Heart left ventricle (tissue), 13 donors: Measurements from ENCODE around the gene PILRA.

Experiments
- CTCF ChIP-seq, 12 donors: fragments of 200-600 bp; sonication (generic) in 4 of 12; IDR thresholded peaks; one replicate each; pipeline versions ENCODE4 v1.5.0 to v1.8.0; 2018 to 2022; ENCODE audit warnings: antibody characterized with exemption in 12 of 12, mild to moderate bottlenecking in 5 of 12
- POLR2A ChIP-seq, 2 donors: fragments of 450-650 bp; IDR thresholded peaks; one replicate each; pipeline ENCODE4 v1.6.1; 2017; ENCODE audit warnings: antibody characterized with exemption in 2 of 2, mild to moderate bottlenecking in 2 of 2, moderate library complexity in 2 of 2
- donor health status: ischemic (EF 13 %, LVEDD 7.1; RV severe dilation, severe dysfunction).
- donor health status: DM: no; HTN: yes; CAD: no.
- donor health status: DM: no; HTN: no; CAD: no.
- donor health status: ischemic (EF 25% LVEDD 6.9; RV normal size, moderate dysfunction).
- donor health status: ischemic (EF 25% LVEDD 5.7; RV mildly dilated, moderate dysfunction).
- donor health status: ischemic (EF 35%, LVEDD 5.7; RV mildly dilated, moderate dysfunction).
- donor health status: nonischemic (EF 11% LVEDD 7.7; RV severe dilation, severe dysfunction).
- donor health status: DM: yes; HTN: yes; CAD: no.
- donor health status: PGD.
- donor health status: ischemic (EF 29% LVEDD 5.4; RV normal size, mild dysfunction).
- donor health status: nonischemic (EF 23%, LVEDD 6.1; RV moderate dilation, normal function).

GRCh38 chr7:100443096-100443840 is 70.0 kb downstream of the PILRA start:
- TF ChIP-seq CTCF (IDR thresholded peaks at IDR 0.05), result no peak
- no peak for TF ChIP-seq POLR2A (IDR thresholded peaks at IDR 0.05)
